ENCODE data around the gene UROC1.

The UROC1 gene

DNA sequence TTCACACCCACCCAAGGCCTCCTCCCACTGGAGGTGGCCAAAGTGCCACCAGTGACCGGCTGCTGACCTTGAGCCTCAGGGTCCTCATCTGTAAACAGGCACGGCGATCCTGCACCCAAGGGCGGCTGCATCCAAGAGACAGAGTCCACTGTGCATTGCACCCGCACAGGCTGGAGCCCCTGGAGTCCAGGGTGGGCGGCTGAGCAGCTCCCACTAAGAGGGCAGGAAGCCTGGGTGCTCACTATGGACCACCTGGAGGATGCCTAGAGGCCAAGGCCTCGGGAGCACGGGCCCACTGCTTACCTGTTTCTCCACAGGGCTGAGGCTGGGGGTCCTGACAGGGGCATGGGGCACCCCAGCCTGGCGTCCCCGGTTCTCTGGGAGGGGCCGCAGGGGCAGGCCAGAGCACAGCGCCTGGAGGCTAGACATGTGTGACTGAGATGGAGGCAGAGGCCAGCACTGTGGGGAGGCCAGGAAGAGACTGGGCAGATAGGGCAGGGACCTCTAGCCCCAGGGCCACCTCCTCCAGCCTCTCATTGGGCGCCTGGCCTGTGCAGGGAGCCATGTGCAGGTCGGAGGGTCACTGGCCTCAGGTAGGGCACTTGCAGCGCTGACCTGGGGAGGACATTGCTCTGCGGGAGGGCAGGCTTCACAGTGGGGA is at the start of gene UROC1:
TSS of gene UROC1 (minus strand) at position 483 of the 661 bp plus-strand sequence. CDS start at position 429, 54 bp downstream.
- DNase-seq: no peak

DNA sequence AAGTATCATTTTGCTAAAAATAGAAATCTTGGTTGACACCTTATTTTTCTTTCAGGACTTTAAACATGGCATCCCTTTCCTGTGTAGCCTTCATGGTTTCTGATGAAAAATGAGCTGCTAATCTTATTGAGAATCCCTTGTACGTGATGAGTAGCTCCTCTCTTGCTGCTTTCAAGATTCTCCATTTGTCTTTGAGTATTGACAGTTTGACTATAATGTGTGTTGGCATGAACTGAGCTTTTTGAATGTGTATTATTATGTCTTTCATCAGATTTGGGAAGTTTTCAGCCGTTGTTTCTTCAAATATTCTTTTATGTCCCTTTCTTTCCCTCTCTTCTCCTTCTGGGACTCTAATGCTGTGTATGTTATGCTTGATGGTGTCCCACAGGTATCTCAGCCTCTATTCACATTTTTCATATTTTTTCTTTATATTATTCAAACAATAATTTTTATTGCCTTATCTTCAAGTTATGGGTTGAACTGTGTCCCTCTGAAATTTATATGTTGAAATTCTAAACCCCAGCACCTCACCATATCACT is 45.2 kb upstream of the UROC1 start:
- no peak for DNase-seq

DNA sequence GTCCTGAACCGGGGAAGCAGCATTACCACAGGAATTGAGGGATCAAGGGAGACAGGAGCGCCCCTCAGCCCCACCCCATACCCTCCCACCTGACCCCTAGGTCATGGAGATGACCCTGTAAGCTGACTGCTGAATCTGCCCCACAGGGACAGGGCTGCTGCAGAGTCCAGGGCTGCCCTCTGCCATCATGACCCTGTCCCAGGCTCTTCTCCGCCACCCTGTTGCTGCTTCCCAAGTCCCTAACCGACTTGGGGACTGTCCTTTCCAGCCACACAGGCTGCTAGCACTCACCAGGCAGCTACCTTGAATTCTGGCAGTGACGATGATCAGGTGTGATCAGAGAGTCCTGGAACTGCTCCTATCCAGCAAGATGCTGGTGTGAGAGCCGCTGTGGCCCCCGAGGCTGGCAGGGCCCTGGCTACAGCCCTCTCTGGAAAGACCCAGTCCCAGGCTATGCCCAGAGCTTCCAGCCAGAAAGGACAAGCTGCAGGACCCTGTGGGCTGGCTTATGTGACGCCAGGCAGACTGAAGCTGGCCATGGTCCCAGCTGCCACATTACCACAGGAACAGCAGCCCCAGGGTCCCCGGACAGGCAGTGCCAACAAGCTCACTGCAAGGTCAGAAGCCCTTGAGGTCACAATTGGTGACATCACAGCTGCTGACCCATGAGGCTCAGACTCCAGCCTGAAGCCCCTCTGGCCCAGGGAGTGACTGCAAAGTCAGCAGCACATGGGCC is 40.9 kb upstream of the UROC1 start, which contains the start of gene C3orf22:
TSS of gene C3orf22 (minus strand) at position 597 of the 736 bp plus-strand sequence. CDS start 5,542 bp downstream, outside the sequence.
- DNase-seq: no peak

DNA sequence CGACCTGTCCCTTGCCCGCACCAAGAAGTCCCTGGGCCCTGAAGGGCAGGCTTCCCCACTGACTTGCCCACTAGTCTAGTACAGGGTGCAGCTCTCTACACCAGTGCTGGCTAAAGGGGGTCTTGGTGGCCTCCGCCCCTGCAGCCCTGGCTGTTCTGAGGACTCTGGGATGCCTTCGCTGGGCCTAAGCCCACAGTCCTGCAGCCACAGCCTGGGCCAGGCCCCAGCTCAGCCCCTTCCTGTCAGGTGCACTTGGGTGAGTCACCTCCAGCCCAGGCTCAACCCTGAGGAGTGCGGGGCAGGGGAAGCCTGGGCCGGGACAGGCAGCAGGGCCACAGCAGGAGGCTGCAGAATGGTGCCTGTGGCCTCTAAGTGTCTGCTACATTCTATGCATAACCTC is 40.2 kb upstream of the UROC1 start:
- DNase-seq: no peak

DNA sequence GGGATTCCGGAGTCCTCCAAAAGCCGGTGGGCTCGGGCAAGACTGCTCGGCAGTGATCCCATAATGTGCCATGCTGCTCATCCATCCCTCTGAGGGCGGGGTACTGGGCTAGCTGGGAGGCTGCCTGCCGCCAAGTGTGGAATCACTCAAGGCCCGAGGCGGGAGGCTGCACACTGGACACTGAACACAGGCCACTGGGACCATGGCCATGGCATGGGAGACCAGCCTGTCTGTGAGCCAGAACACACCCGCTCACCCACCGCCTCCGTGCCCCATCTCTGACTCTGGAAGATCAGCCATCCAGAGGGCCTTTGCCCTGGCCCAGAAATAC is 39.8 kb upstream of the UROC1 start:
- no peak for DNase-seq

DNA sequence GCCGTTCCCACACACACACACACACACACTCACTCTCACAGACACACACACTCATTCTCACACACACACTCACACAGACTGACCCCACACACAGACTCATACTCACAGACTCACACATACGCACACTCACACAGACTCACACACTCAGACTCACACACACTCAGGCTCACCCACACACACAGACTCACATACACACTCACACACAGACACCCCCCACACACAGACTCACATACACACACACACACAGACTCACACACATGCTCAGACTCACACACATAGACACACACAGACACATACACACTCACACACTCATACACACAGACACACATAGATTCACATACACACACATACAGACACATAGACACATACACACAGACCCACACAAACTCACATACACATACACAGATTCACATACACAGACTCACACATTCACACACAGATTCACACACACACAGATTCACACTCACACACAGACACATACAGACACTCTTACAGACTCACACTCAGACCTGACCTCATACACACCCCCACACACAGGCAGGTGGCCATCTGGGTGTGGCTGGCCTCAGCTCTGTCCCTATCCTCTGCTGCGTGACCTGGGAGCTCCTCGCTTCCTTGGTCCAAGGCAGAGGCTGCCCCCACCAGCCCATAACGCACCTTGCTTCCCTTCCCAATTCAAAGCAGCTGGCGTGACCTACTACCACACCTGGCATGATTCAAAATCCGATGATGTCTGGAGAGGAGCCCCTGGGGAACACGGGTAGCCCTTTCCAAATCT is 39.3 kb upstream of the UROC1 start:
- DNase-seq: no peak

DNA sequence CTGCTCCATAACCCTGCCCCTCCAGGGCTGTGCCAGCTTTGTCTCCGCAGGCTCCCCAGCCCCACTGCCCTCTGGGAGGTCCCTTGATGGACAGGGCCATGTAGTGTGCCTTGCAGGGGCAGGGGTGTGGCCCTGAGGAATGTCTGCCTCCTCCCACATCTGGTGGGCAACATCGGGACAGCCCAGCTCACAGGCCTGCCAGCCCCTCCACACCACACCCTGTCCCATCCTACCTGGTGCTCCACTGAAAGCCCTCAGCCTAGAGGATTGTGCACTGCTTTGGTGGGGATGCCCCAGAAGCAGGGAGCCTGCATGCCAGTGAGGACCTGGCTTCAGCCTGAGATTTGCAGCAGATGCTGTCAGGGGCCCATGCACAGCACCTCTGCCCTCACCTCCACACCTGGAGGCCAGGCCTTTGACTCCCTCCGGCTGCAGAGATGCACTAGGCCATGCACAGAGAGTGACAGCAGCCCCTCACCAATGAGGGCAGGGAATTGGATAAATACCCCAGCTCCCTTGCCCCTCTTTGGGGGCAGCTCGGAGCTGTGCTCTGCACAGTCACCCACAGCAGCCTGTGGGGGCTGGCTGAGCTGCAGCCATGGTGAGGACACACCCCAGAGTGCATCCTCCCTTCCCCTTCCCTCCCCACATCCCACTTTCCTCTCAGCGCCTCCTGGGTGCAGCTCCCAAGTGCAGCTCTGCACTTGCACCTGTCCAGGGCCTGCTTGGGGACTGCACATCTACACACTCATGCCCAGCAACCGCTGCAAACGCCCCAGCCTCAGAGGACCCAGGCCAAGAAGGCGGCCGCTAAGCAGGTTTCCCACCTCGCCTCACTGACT is 38.4 kb upstream of the UROC1 start:
- no peak for DNase-seq

DNA sequence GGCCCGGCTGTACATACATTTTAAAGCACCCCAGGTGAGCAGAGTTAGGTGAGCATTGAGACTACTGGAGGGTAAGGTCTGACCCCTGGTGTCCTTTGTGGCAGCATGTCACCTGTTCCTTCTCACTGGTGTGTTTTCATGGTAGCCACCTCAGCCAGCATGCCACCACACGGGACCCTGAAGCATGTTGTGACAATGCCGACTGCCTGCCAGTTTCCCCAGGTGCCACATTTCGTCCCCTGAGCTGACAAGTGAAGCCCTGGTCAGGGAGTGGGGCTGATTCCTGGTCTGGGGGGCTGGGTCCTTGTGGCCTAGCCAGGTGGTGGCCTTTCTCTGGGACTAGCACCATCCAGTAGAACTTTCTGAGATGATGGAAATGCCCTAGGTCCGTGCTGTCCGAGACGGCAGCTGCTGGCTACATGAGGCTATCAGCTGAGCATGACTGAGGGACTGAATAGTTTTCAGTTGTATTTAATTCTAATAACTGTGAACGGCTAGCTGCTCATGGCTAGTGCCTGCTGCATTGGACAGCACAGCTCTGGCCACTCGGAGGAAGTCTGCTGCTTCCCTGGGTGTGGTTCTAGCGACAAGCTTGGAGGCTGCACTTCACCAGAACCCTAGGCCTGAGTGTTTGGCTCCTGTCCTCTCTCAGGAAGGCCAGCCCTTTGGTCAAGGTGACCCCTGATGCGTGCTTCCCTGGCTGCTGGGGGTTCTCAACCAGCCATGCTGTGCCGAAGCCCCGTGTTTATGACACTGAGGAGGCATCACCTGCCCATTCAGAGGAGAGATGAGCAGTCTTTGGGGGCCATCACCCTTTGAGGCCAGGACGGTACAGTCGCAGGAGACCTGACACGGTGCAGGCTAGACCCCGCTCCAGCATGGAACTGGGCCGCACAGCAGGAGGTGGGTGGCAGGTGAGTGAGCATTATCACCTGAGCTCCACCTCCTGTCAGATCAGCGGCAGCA is 37.3 kb upstream of the UROC1 start:
- no peak for DNase-seq

DNA sequence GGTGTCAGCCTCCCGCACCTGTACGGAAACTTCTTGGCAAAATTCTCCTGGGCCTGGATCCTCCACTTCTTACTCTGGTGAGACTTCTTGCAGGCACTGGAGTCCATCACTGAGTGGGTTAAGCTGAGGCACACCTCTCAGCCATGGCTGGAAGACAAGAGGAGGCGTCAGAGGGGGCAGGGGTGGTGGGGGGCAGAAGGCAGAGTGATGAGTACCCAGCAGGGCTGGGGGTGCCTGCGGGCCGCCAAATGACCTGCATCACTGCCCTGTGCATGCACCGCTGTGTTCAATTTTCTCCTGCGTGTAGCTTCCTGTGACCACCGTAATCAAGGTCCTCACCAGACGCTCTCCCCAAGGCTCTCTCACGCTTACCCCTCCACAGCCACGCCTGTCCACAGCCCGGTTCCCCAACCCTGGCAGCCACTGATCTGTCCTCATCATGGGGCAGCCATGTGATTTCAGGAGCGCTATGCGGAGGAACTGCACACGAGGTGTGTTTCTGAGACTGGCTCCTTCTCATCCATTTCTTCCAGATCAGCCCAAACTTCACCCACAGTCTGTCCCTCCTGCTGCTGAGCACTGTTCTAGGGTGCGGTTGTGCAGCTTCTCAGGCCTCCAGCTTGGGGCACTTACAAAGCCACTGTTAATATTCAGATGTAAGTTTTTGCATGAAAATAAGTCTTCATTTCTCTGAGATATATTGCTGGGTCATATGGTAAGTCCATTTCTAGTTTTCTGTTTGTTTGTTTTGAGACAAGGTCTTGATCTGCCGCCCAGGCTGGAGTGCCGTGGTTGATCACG is 35.9 kb upstream of the UROC1 start:
- no peak for DNase-seq

DNA sequence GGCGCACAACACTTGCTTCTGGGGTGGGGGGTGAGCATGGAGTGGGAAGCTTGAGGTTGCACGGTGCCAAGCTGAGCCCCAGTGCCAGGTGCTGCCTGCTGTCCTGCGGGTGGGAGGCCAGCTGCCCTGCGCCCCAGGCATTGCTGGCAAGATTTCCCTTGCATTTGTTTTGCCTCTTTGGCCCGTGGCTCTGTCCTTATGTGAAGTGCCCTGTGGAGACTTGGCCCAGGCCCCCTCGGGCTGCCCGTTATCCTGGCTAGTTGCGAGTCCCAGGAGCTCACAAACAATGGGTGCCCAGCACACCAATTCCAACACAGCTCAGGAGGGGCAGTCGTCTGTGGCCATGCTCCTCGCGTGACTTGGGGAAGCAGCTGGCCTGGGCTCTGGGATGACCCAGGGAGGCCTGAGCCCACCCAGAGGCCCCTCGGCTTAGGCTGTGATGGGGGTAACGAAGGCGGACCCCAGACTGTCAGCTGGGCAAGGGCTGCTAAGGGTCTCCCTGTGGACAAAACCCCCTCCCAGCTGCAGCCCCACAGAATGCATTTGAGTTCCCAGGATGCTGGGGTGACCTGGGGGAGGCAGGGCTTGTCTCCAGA is 35.2 kb upstream of the UROC1 start:
- DNase-seq: no peak

DNA sequence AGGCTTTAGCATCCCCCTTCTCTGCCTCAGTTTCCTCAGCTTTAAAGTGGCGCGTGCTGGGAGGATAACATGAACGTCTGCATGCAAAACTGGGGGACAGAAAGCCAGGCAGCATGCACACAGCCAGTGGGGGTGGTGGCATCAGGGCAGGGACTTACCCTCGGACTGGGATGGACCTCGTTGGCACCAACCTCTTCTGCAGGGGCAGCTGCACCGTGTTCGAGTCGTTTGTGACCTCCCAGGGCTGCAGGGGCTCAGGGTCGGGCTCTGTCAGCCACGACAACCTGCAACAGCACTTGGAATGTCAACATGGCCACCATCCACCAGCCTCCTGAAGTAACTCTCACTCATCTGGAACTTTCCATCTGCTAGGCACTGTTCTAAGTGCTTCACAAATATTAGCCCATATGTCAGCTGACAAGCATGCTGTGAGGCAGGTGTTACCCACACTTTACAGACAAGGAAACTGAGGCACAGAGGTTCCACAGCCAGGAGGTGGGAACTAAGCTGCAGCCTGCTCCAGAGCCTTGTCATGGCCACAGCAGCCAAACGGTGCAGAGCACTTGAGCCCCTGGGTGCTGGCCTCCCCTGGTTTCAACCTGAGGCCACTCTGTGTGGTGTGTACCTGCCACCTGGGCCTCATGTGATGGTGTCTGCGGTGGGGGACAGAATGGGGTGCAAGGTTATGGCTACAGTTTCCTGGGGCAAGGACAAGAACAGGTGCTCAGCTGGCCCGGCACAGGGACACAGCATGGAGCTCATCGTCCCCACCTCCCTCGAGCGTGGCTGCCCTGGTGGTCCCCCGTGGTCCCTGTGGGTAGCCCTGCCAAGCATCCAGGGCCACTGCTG is 34.5 kb upstream of the UROC1 start:
- DNase-seq: no peak

DNA sequence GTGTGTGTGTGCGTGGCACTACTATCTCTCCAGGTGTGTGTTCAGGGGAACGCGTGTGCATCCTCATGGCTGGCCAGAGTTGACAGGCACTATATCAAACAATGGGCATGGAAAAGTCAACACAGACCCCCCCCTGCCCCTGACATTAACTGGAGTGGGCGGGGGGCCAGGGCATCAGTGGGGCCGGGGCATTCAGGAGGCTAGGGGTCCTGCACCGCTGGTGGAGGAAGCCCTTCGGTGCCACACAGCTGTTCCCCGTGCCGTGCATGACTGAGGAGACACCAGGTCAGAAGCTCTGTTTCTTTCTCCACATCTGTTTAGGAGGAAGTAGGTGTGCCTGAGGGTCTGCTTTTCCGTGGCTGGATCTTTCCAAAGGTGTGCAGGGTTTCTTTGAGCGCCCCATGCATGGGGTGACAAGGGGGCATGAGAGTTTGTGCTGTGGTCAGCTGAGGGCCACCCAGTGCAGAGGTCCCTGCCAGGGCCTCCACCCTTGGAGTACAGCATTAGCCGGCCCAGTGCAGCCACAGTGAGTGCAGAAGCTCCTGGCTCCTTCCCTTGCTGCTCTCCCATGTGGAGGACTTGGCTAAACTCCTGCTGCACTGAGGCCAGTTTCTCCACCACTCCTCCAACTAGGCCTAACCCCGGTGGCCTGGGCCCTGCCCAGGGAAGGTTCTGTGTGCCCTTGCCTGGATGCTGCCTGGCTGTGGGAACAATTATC is 33.7 kb upstream of the UROC1 start:
- DNase-seq: no peak

DNA sequence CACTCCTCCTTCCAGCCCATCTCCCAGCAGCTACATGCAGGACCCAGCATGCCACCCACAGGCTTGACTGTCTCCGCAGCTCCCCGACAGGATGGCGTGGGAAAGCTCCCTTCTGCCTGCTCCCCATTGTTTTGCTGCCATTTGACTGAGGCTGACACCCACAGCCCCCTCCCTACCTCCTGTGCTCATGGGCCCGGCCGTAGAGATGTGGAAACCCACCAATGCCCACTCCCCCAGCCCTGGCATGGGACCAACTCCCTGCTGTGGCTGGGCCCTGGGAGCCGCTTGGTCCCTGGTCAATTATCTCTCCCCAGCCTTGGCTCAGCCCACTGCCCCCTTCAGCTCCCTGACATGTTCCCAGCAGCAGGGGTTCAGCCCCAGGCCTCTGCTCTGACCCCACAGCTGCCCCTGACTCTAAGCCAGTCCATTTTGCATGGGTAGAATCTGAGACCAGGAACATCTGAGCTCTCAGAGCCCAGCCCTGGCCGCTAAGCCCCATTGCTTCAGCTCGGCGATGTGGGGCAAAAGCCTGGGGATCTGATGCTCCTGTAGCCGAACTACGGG is 33.0 kb upstream of the UROC1 start:
- DNase-seq: no peak

DNA sequence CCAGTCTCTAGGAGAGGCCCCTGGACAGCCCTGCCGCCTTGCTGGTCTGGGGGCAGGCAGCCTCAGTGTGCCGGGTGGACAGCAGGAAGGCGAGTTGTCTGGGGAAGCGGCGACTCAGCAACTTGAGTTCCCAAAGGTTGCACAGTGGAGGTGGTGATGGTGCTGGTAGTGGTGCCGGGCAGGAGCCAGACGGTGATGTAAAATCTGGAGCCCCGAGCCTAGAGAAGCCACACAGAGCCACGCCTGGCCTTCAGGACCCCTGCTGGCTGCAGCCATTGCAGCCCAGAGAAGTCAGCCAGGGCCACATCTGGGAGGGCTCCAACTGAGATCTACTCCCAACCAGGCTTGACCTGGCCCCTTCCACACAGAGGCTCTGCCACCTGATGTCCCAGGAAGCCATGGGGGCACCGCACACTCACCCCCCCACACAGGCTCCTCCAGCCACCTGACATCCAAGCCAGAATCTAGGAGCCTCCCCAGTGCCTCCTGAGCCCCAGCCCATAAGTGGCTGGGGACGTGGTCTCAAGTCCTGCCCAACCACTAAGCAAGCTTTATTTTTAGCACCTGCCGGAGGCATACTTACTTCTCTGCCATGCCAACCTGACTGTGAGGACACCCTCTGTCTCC is 32.4 kb upstream of the UROC1 start:
- DNase-seq: no peak

DNA sequence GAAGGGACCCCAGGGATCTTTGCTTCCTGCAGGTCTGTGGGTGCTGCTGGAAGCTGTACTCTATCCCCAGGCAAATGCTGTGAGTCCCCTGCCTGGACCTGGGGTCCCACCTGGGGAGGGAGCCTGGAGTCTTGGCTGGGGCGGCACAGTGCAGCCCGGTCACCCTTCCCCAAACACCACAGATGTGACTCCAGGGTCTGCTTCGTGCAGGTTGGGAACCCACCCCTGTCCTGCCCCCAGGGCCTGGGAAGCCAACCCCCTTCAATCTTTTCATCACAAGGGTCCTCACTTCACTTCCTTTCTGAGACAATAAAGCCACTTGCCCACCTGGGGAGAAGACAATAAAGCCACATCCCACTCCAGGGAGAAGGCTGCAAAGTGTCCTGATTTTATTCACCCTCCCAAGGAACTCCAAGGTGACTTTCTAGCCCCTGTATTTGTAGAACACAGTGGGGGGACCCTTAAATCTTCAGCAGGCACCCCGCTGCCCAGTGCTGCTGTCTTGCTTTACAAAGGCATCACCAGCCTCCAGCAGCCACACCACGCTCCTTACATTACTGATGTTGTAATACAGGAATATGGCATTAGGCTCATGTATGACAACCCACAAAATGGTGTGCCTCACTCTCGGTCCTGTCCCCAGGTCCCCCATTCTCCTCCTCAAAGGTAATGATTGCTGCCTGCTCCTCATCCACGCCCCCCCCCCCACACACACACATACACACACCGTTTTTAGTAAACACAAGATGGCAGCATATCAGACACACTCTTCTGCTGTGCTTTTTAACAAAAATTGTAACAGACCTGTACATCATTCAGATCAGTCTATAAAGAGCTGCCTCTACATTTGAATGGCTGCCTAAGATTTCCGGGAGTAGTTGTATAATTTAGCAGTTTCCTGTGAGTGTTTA is 31.2 kb upstream of the UROC1 start:
- DNase-seq: no peak

DNA sequence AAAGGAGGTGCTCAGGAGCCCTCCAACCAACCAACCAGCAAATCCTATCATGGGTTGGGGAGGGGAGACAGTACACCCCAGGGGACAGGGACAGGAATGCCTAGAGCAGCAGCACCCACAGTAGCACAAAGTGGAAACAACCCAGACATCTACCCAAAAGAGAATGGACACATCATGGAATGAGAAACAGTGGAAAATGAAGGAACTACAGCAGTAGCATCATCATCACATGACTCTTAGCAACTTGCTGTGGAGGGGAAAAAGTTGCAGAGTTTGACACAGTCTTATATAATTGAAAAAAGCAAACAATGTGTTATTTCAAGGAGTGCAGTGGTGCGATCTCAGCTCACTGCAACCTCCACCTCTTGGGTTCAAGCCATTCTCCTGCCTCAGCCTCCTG is 30.1 kb upstream of the UROC1 start:
- no peak for DNase-seq
